NT2/D1 (cell line): Measurements from ENCODE around the gene SATB2.

ENCODE experiments used
- SUZ12 ChIP-seq: IDR thresholded peaks from 2 replicates; pipeline ENCODE4 v1.6.1; 2011; ENCODE audit not compliant: insufficient read length, insufficient read depth; ENCODE audit errors: extremely low read depth
- YY1 ChIP-seq: IDR thresholded peaks from 2 replicates; pipeline ENCODE4 v1.6.1; 2011; ENCODE audit not compliant: insufficient read length, insufficient read depth
- ZNF274 ChIP-seq: IDR thresholded peaks from 2 replicates; pipeline ENCODE4 v1.6.1; 2011; ENCODE audit warnings: mild to moderate bottlenecking, low read depth, low read length

DNA sequence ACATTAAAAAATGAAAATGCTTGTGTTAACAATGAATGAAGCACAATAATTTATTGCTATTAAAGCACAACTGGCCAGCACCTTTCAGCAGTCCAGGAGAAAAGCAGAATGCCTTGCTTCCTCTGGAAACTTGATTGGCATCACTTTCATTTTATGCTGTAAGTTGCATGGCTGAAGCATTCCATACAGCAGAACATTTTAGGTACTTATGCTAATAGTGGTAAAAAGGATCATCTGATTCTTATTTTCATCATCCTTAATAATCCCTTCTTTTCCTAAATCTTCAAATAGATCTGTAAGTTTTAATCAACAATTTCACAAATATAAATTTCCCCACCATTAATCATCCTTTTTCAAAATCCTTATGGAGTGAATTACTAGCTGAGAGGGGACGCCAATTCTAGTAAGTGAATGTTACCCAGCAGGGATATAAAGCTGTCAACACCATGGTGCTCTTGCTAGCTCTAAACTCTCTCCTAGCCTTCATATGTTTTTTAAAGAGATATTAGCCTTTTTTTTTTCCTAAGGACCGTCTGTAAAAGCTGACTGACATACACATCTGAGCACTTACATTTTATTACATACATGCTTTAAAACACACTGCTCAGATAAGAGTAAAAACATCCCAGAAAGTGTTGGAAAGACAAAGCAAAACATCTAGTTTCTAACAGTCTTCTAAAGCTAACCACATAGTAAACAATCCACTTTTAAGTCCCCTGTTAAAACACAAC lies 5.3 kb downstream of the SATB2 start:
- no peak for TF ChIP-seq YY1
- no peak for TF ChIP-seq ZNF274
- no peak for TF ChIP-seq SUZ12
